LNCAP (cell line): Measurements from ENCODE around the gene TMEM130.

Experiments
- TF ChIP-seq, protein P1 (sequence below): fragments of 450-650 bp; IDR thresholded peaks from 2 replicates; pipeline ENCODE4 v1.5.1; 2017; ENCODE audit warnings: mild to moderate bottlenecking

TMEM130 gene

DNA sequence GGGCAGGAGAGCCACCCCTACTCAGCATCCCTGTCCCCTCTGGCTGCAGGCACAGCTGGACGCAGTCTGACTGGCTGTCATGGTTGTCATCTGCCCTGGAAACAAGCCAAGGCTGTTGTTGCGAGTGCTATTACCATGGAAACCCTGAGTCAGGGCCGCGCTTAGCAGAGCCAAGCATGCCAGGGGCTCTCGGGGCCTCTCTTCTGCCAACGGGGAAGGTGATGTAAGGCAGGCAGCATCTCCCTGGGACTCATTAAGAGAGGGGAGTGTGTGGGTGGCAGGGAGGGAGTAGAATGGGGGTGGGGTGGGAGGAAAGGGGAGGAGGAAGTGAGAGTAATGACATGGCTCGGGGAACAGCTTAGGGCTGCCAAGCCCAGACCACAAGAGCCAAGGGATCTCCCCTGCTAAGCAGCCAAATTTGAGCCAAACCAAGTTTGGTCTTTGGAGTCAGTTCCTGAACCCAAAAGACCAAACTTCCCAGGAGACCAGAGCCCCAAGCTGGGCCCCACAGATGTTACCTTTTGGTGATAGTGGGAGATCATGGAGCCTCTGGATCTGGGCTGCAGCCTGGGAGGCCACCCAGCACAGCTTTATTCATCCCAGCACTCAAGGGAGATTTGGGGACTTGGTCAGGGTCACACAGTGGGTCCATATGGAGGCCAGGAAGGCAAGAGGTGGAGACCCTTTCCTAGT is 67.6 kb downstream of the TMEM130 start:
- TF ChIP-seq, protein P1, sequence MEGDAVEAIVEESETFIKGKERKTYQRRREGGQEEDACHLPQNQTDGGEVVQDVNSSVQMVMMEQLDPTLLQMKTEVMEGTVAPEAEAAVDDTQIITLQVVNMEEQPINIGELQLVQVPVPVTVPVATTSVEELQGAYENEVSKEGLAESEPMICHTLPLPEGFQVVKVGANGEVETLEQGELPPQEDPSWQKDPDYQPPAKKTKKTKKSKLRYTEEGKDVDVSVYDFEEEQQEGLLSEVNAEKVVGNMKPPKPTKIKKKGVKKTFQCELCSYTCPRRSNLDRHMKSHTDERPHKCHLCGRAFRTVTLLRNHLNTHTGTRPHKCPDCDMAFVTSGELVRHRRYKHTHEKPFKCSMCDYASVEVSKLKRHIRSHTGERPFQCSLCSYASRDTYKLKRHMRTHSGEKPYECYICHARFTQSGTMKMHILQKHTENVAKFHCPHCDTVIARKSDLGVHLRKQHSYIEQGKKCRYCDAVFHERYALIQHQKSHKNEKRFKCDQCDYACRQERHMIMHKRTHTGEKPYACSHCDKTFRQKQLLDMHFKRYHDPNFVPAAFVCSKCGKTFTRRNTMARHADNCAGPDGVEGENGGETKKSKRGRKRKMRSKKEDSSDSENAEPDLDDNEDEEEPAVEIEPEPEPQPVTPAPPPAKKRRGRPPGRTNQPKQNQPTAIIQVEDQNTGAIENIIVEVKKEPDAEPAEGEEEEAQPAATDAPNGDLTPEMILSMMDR: no peak

DNA sequence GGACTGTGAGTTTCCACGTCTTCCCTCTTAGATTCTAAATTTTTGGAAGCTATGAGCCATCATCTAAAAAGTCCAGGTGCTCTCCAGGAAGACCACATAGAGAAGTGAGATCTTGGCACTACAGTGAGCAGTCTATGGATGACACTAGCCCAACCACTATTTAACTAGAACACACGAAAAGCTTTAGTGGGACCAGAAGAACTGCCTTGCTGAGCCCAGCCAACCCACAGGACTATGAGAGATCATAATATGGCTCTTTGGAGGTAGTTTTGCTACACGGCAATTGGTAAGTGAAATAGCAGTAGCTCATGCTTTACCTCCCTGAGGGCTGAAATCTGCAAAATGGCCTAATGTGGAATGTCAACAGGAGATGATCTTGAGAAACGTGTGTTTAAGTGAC is 68.8 kb downstream of the TMEM130 start:
- TF ChIP-seq, protein P1: no peak

DNA sequence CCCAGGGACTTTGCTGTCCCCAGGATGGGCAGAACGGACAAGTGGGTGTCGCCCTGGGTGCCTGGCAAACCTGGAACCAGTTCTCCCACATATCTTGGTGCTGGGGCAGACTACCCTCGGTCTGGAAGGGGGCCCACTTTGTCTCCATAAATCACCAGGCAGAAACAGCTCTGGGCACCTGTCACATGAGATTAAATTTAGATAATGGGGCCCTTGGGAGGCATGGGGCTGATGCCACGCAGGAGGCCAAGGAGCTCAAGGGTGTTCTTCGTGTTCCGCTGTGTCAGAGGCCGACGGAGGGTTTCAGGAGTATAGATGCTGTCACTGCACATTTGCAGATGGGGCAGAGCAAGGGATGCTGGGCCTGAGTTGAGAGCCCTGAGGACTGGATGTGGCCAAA is 72.7 kb downstream of the TMEM130 start:
- TF ChIP-seq, protein P1: no peak
